HFFc6 (cell line): Measurements from ENCODE around the gene STPG1. TPM values are rescaled to one million over a fixed set of nuclear protein-coding genes. Genes with fewer than 3 reads are reported as not detected.

ENCODE experiments used
- DNase-seq: peaks from one replicate; pipeline ENCODE4 v3.0.0-alpha.2; 2018
- H3K27ac Mint-ChIP-seq: 2 replicates; pipeline ENCODE4 v1.8.0; 2020; ENCODE audit warnings: mild to moderate bottlenecking, mixed read lengths
- H3K27me3 Mint-ChIP-seq: 2 replicates; pipeline ENCODE4 v1.8.0; 2021; ENCODE audit warnings: mild to moderate bottlenecking, moderate library complexity, mixed read lengths; ENCODE audit not compliant: insufficient read depth
- H3K36me3 Mint-ChIP-seq: 2 replicates; pipeline ENCODE4 v1.8.0; 2021; ENCODE audit warnings: low read depth, mixed read lengths
- H3K4me1 Mint-ChIP-seq: 2 replicates; pipeline ENCODE4 v1.8.0; 2020; ENCODE audit warnings: low read depth, mixed read lengths
- H3K4me3 Mint-ChIP-seq: 2 replicates; pipeline ENCODE4 v1.8.0; 2020; ENCODE audit warnings: mild to moderate bottlenecking, moderate library complexity, mixed read lengths
- H3K9me3 Mint-ChIP-seq: 2 replicates; pipeline ENCODE4 v1.8.0; 2020; ENCODE audit warnings: mild to moderate bottlenecking, mixed read lengths
- total RNA-seq, 6 experiments: library from RNA; stranded (reverse); fragmentation: NEBNext Ultra II Directional; extraction: Animal tissue kit (Norgen Biotek cat#: 25700); gene quantifications; 2 replicates in 1 of 6; 3 replicates in 5 of 6; pipeline ENCODE4 v1.2.3, GENCODE V29; 2021
- TF ChIP-seq, protein P1 (sequence below): fragments of 200-600 bp; sonication (generic); IDR thresholded peaks from 2 replicates; pipeline ENCODE4 v1.5.0; 2021; ENCODE audit warnings: antibody characterized with exemption, mild to moderate bottlenecking

The STPG1 gene
- total RNA-seq, 6 experiments from 2014 or later: 8.8 to 13.0 (median 11.0) TPM

DNA sequence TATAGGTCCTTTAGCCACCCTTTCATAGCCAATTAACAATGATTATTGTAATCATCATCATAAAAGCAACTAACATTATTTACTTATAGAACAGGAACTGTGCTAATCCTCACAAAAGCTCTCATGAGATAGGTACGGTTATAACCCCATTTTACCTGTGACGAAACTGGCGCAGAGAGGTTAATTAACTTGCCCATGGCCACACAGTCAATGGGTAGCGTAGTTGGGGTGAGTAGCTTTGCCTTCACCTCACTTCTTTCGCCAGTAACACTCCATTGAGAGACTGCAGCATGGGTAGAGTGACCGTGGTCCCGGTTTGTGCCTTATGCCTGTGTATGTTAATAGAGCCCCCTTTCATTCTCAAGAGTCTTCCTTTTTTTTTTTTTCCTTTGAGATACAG is 12.3 kb upstream of the STPG1 start:
- no peak for DNase-seq
- no peaks in the 10 kb centered on the region for H3K9me3 Mint-ChIP-seq
- H3K4me1 Mint-ChIP-seq: no peaks in the 10 kb centered on the region; the same call in 1 of the 2 replicates
- H3K4me3 Mint-ChIP-seq: no peak overlapping the region
- H3K27ac Mint-ChIP-seq: no peak overlapping the region
- TF ChIP-seq, protein P1, sequence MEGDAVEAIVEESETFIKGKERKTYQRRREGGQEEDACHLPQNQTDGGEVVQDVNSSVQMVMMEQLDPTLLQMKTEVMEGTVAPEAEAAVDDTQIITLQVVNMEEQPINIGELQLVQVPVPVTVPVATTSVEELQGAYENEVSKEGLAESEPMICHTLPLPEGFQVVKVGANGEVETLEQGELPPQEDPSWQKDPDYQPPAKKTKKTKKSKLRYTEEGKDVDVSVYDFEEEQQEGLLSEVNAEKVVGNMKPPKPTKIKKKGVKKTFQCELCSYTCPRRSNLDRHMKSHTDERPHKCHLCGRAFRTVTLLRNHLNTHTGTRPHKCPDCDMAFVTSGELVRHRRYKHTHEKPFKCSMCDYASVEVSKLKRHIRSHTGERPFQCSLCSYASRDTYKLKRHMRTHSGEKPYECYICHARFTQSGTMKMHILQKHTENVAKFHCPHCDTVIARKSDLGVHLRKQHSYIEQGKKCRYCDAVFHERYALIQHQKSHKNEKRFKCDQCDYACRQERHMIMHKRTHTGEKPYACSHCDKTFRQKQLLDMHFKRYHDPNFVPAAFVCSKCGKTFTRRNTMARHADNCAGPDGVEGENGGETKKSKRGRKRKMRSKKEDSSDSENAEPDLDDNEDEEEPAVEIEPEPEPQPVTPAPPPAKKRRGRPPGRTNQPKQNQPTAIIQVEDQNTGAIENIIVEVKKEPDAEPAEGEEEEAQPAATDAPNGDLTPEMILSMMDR: no peak
- H3K36me3 Mint-ChIP-seq: peaks cover 55% of the 10 kb centered on the region
- H3K27me3 Mint-ChIP-seq: no peaks in the 10 kb centered on the region

DNA sequence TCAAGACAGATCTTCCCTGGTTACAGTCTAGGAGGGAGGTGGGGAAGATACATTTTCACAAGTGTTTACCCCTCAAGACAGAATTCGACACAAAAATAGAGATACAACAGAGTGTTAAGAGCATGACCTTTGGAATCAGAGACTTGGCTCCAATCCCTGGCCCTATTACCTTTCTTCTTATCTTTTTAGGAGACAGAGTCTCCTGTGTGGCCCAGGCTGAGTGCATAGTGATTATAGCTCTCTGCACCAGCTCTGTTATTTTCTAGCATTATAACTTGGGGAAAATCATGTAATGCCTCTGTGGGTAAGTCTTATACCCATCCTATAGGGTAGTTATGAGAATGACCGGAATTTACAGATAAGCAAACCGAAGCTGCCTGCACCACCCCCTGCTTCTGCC is 11.9 kb upstream of the STPG1 start:
- no peaks in the 10 kb centered on the region for H3K27me3 Mint-ChIP-seq
- H3K4me1 Mint-ChIP-seq: no peaks in the 10 kb centered on the region; the same call in 1 of the 2 replicates
- TF ChIP-seq, protein P1: no peak
- no peak overlapping the region for H3K4me3 Mint-ChIP-seq
- peak overlapping the region; percentile 20; the same call in 1 of the 2 replicates for H3K27ac Mint-ChIP-seq
- H3K36me3 Mint-ChIP-seq: peaks cover 56% of the 10 kb centered on the region
- no peaks in the 10 kb centered on the region for H3K9me3 Mint-ChIP-seq
- DNase-seq: no peak

DNA sequence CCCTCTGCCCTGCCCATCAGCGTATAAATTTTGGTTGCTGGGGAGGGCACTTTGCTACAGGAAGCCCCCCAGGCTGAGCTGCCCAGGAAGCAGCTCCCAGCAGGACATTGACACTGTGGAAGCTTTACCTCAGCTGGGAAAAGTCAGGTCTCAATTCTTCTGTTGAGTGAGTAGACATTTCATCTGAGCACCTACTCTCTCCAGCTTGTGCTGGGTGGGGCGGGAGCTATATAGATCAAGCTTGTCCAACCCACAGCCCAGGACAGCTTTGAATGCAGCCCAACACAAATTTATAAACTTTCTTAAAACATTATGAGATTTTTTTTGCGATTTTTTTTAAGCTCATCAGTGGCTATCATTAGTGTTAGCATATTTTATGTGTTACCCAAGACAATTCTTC is 11.4 kb upstream of the STPG1 start:
- no peaks in the 10 kb centered on the region; the same call in 1 of the 2 replicates for H3K4me1 Mint-ChIP-seq
- TF ChIP-seq, protein P1: no peak
- no peak for DNase-seq
- no peaks in the 10 kb centered on the region for H3K27me3 Mint-ChIP-seq
- no peaks in the 10 kb centered on the region for H3K9me3 Mint-ChIP-seq
- peaks cover 57% of the 10 kb centered on the region for H3K36me3 Mint-ChIP-seq
- H3K4me3 Mint-ChIP-seq: no peak overlapping the region
- H3K27ac Mint-ChIP-seq: peak overlapping the region; percentile 20; the same call in 1 of the 2 replicates

DNA sequence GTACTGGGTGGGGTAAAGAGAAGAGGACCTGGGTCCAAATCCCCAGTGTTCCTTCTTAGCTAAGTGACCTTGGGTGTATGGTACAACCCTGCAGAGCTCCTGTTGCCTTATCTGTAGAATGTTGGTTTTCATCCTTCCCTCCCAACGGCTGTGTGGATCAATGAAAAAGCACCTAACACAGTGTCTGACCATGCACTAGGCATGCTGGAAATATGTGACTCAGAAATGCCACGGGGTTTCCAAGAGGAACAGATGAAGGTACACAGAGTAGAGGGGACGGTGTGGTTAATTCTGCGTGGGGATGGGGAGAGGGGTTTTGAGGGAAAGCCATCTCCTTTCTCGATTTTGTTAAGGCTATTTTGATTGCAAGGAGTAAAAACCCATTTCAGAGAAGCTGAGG is 10.6 kb upstream of the STPG1 start:
- Mint-ChIP-seq H3K4me3 (no peak overlapping the region), H3K27ac (no peak overlapping the region), H3K9me3 (no peaks in the 10 kb centered on the region), H3K27me3 (no peaks in the 10 kb centered on the region), H3K36me3 (peaks cover 65% of the 10 kb centered on the region), H3K4me1 (peaks cover 6% of the 10 kb centered on the region)
- TF ChIP-seq, protein P1: no peak
- DNase-seq: no peak

DNA sequence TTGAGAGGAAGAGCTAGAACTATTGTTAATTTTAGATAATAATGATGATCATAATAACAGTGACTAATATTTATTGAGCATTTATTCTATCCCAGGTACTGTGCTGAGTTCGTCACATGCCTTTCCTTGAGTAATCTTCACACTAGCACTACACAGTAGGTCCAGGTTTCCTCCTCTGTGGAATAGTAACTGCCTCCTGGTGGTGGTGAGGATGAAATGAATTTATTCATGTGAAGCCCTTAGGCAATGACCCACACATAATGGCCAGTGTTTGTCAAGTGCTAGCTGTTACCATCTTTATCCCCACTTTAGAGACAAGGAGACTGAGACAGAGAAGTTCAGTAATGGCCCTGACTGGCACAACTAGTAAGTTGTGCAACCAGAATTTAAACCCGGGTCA is 7.9 kb upstream of the STPG1 start:
- H3K36me3 Mint-ChIP-seq: peaks cover 60% of the 10 kb centered on the region
- H3K9me3 Mint-ChIP-seq: no peaks in the 10 kb centered on the region
- H3K27ac Mint-ChIP-seq: no peak overlapping the region
- peaks cover 1% of the 10 kb centered on the region; the same call in 1 of the 2 replicates for H3K27me3 Mint-ChIP-seq
- DNase-seq: no peak
- TF ChIP-seq, protein P1: peak; percentile 63
- no peak overlapping the region for H3K4me3 Mint-ChIP-seq
- H3K4me1 Mint-ChIP-seq: peaks cover 32% of the 10 kb centered on the region

DNA sequence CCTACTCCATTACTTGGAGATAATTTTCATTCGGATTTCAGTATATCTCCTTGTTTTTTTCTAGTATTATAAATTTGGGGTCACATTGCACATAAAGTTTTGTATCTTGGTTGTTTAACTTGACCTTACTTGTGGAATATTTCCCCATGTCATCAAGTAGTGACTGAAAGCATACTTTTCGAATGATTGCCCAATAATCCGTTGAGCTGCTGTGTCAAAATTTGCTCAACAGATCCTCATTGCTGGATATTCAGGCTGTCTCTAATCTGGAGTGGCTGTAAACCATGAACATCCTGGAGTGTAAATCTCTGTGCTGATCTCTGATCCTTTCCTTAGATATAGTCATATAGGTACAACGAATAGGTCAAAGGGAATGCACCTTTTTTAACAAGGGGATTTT is 7.0 kb upstream of the STPG1 start:
- TF ChIP-seq, protein P1: no peak
- peaks cover 39% of the 10 kb centered on the region for H3K4me1 Mint-ChIP-seq
- DNase-seq: no peak
- no peak overlapping the region for H3K4me3 Mint-ChIP-seq
- H3K27me3 Mint-ChIP-seq: peaks cover 3% of the 10 kb centered on the region
- H3K27ac Mint-ChIP-seq: no peak overlapping the region
- H3K9me3 Mint-ChIP-seq: no peaks in the 10 kb centered on the region
- peaks cover 56% of the 10 kb centered on the region for H3K36me3 Mint-ChIP-seq
